Measurements from ENCODE around the gene MYO5B. TPM values are rescaled to one million over a fixed set of nuclear protein-coding genes. Genes with fewer than 3 reads are reported as not detected.

The MYO5B gene
- total RNA-seq, 1 experiment from 2014 or later, result 32.1 TPM

DNA sequence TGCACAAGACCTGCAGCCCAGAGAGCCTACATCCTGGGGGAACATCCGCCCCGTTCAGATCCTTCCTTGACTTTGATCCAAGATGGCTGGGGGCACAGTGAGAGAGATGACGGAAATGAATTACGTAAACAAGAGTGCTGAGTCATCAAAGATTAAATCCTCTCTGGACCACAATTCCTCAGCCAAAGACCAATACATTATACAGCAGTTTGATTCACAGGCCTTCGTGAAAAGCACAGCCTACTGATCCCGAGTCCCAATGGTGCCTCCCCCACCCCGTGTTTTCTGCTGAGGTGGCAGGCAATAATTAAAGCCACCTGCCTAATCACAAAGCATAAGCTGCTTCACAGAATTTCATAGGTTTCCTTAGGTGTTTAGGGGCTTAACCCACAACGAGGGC, 43.0 kb downstream of the MYO5B start:
- peaks cover 0 to 4% of the 10 kb centered on the region in 2 experiments; a peak in 1 of 4 replicates for H3K4me1 ChIP-seq (ENCODE audit: control insufficient read depth in 1 of 2, insufficient read depth in 2 of 2, low read length in 2 of 2)
- TF ChIP-seq RAD21 (IDR thresholded peaks at IDR 0.05; ENCODE audit: low read depth) (no peak), JUND (IDR thresholded peaks at IDR 0.05) (no peak), SRF (IDR thresholded peaks at IDR 0.05; ENCODE audit: low read depth) (no peak), SP1 (IDR thresholded peaks at IDR 0.05; ENCODE audit: low read depth) (no peak), YY1 (IDR thresholded peaks at IDR 0.05; ENCODE audit: extremely low read depth, insufficient replicate concordance, low read depth, low read length) (no peak), EGR1 (IDR thresholded peaks at IDR 0.05; ENCODE audit: low read depth) (no peak), ELF1 (IDR thresholded peaks at IDR 0.05; ENCODE audit: borderline replicate concordance, low read depth) (no peak), FOSL1 (IDR thresholded peaks at IDR 0.05; ENCODE audit: low read depth) (no peak), ZFX (IDR thresholded peaks at IDR 0.05) (no peak), POLR2AphosphoS5 (IDR thresholded peaks at IDR 0.05; ENCODE audit: low read depth, low read length) (no peak), CEBPB (IDR thresholded peaks at IDR 0.05; ENCODE audit: low read depth) (no peak), EZH2phosphoT487 (IDR thresholded peaks at IDR 0.05; ENCODE audit: borderline replicate concordance) (no peak), SIN3A (IDR thresholded peaks at IDR 0.05; ENCODE audit: low read depth) (no peak), TCF7L2 (IDR thresholded peaks at IDR 0.05; ENCODE audit: borderline replicate concordance, extremely low read depth, insufficient read depth, insufficient read length) (no peak)
- TF ChIP-seq, protein P1, sequence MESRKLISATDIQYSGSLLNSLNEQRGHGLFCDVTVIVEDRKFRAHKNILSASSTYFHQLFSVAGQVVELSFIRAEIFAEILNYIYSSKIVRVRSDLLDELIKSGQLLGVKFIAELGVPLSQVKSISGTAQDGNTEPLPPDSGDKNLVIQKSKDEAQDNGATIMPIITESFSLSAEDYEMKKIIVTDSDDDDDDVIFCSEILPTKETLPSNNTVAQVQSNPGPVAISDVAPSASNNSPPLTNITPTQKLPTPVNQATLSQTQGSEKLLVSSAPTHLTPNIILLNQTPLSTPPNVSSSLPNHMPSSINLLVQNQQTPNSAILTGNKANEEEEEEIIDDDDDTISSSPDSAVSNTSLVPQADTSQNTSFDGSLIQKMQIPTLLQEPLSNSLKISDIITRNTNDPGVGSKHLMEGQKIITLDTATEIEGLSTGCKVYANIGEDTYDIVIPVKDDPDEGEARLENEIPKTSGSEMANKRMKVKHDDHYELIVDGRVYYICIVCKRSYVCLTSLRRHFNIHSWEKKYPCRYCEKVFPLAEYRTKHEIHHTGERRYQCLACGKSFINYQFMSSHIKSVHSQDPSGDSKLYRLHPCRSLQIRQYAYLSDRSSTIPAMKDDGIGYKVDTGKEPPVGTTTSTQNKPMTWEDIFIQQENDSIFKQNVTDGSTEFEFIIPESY (IDR thresholded peaks at IDR 0.05; ENCODE audit: extremely low read depth, insufficient replicate concordance, low read length), result no peak
- TF ChIP-seq, protein P2, sequence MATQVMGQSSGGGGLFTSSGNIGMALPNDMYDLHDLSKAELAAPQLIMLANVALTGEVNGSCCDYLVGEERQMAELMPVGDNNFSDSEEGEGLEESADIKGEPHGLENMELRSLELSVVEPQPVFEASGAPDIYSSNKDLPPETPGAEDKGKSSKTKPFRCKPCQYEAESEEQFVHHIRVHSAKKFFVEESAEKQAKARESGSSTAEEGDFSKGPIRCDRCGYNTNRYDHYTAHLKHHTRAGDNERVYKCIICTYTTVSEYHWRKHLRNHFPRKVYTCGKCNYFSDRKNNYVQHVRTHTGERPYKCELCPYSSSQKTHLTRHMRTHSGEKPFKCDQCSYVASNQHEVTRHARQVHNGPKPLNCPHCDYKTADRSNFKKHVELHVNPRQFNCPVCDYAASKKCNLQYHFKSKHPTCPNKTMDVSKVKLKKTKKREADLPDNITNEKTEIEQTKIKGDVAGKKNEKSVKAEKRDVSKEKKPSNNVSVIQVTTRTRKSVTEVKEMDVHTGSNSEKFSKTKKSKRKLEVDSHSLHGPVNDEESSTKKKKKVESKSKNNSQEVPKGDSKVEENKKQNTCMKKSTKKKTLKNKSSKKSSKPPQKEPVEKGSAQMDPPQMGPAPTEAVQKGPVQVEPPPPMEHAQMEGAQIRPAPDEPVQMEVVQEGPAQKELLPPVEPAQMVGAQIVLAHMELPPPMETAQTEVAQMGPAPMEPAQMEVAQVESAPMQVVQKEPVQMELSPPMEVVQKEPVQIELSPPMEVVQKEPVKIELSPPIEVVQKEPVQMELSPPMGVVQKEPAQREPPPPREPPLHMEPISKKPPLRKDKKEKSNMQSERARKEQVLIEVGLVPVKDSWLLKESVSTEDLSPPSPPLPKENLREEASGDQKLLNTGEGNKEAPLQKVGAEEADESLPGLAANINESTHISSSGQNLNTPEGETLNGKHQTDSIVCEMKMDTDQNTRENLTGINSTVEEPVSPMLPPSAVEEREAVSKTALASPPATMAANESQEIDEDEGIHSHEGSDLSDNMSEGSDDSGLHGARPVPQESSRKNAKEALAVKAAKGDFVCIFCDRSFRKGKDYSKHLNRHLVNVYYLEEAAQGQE (IDR thresholded peaks at IDR 0.05; ENCODE audit: low read depth), result no peak
- RAD21 ChIA-PET (ENCODE audit: low non-redundant PET in 1 of 2, low total read pairs in 2 of 2, uncharacterized antibody in 2 of 2, unreplicated experiment in 2 of 2), result no interaction called here
- H3K27ac ChIP-seq (ENCODE audit: low read depth, low read length), result no peak overlapping the region
- no peaks in the 10 kb centered on the region for H3K9me2 ChIP-seq (ENCODE audit: insufficient read depth)
- H3K36me3 ChIP-seq (ENCODE audit: control insufficient read depth in 1 of 2, insufficient read depth in 2 of 2, low read length in 2 of 2), result no peaks in the 10 kb centered on the region
- no peak overlapping the region for H3K4me2 ChIP-seq (ENCODE audit: low read length)
- H4K20me1 ChIP-seq (ENCODE audit: insufficient read depth), result no peaks in the 10 kb centered on the region
- POLR2A ChIA-PET, result no interaction called here
- 0 out of 2 replicates have a peak, but pooled peaks cover 2% of the 10 kb centered on the region for H3K79me2 ChIP-seq (ENCODE audit: insufficient read depth, low read length)
- CTCF ChIA-PET, result no interaction called here
- DNase-seq (ENCODE audit: low read depth, low spot score) (no peak), ATAC-seq (no peak)
- H3K9me3 ChIP-seq (ENCODE audit: control insufficient read depth in 1 of 2, insufficient read depth in 1 of 2, low read depth in 1 of 2, low read length in 2 of 2), result no peaks in the 10 kb centered on the region
- H3K9ac ChIP-seq (ENCODE audit: low read length), result no peak overlapping the region
- no TSS peak for BruUV-seq (replicated peaks)
- H3K27me3 ChIP-seq (ENCODE audit: insufficient read depth, low read length), result no peaks in the 10 kb centered on the region
- H2AFZ ChIP-seq (ENCODE audit: low read depth, low read length, poor library complexity, severe bottlenecking), result no peak overlapping the region
- intact Hi-C loops (cut with micrococcal nuclease), result no loop called here
- H3K4me3 ChIP-seq (replicated peaks in 1 of 2; ENCODE audit: low read depth in 1 of 2, low read length in 2 of 2), result no peak overlapping the region
